GM12878 (cell line): ENCODE measurements around the gene RASSF4. TPM values are rescaled to one million over a fixed set of nuclear protein-coding genes. Genes with fewer than 3 reads are reported as not detected.

Source experiments
- ATAC-seq: fragments of 200-7000 bp; cut with Tn5 transposase; 3 replicates; pipeline ENCODE4 v1.9.1; 2020; ENCODE audit warnings: mild to moderate bottlenecking, moderate library complexity
- BruUV-seq: library from RNA; stranded (reverse); fragments of 400-500 nt; replicated peaks from 2 replicates; lab custom pipeline; 2021; lab: Mats Ljungman, UMichigan
- CTCF ChIA-PET: fragments of 300-600 bp; sonication (Branson Sonifier 250); formaldehyde crosslinking; extraction: SDS; loops from one replicate; lab custom pipeline; 2021; ENCODE audit warnings: inconsistent platforms; lab: Yijun Ruan, JAX
- POLR2A ChIA-PET: fragments of 350-600 bp; formaldehyde crosslinking; extraction: SDS; loops from one replicate; lab custom pipeline; 2021; ENCODE audit warnings: inconsistent platforms; lab: Charles Lee
- RAD21 ChIA-PET: fragments of 300-600 bp; sonication (Branson Sonifier 250); formaldehyde crosslinking; loops from one replicate; lab custom pipeline; 2023; ENCODE audit warnings: antibody characterized with exemption; ENCODE audit not compliant: unreplicated experiment; lab: Charles Lee
- SMC1A ChIA-PET: fragments of 300-600 bp; sonication (Branson Sonifier 250); formaldehyde crosslinking; loops from one replicate; lab custom pipeline; 2023; ENCODE audit not compliant: unreplicated experiment, uncharacterized antibody; lab: Charles Lee
- DNase-seq: peaks from one replicate; pipeline ENCODE4 v3.0.0-alpha.2; 2011; ENCODE audit warnings: low read depth, low spot score
- FAIRE-seq: peaks from 3 replicates; lab custom pipeline; 2011; peaks lifted over from hg19 to GRCh38; lab: Jason Lieb, UNC
- H2AFZ ChIP-seq: 2 replicates; pipeline ENCODE4 v1.6.0; 2011; ENCODE audit warnings: low read depth, low read length, control low read depth; ENCODE audit not compliant: control insufficient read depth
- H3K27ac ChIP-seq: 2 replicates; pipeline ENCODE4 v1.5.1; 2011; ENCODE audit warnings: control low read depth; ENCODE audit not compliant: control insufficient read depth, insufficient read depth
- H3K27me3 ChIP-seq, 2 experiments: replicated peaks in 1 of 2; 2 replicates each; pipeline versions ENCODE4 v1.6.0 to v1.6.1; 2011; ENCODE audit warnings: low read length in 1 of 2; ENCODE audit not compliant: control insufficient read depth in 2 of 2, insufficient read depth in 2 of 2
- H3K36me3 ChIP-seq, 2 experiments: 2 replicates each; pipeline ENCODE4 v1.5.1; 2011; ENCODE audit warnings: low read length in 1 of 2; ENCODE audit not compliant: control insufficient read depth in 2 of 2, insufficient read depth in 2 of 2
- H3K4me1 ChIP-seq: 2 replicates; pipeline ENCODE4 v1.6.1; 2011; ENCODE audit warnings: mild to moderate bottlenecking, low read length, moderate library complexity, mixed read lengths; ENCODE audit not compliant: control insufficient read depth, insufficient read depth
- H3K4me2 ChIP-seq: 2 replicates; pipeline ENCODE4 v1.6.0; 2011; ENCODE audit warnings: control low read depth; ENCODE audit not compliant: control insufficient read depth, insufficient read depth
- H3K4me3 ChIP-seq: fragments of 200-600 bp; sonication (generic); 2 replicates; pipeline ENCODE4 v1.5.1; 2016
- H3K79me2 ChIP-seq: 2 replicates; pipeline ENCODE4 v1.6.0; 2011; ENCODE audit warnings: low read length; ENCODE audit not compliant: control insufficient read depth, insufficient read depth
- H3K9ac ChIP-seq: 2 replicates; pipeline ENCODE4 v1.8.0; 2011; ENCODE audit warnings: low read length, control low read depth, mixed read lengths; ENCODE audit not compliant: control insufficient read depth, insufficient read depth
- H3K9me3 ChIP-seq: replicated peaks from 3 replicates; pipeline ENCODE4 v1.5.1; 2011; ENCODE audit warnings: mild to moderate bottlenecking, low read length; ENCODE audit not compliant: control insufficient read depth, insufficient read depth
- H4K20me1 ChIP-seq: 2 replicates; pipeline ENCODE4 v1.6.0; 2011; ENCODE audit not compliant: control insufficient read depth, insufficient read depth
- BCLAF1 ChIP-seq: fragments of 450-650 bp; IDR thresholded peaks from 2 replicates; pipeline ENCODE4 v1.6.1; 2017; ENCODE audit warnings: antibody characterized with exemption, mild to moderate bottlenecking, moderate library complexity
- ELK1 ChIP-seq: IDR thresholded peaks from 2 replicates; pipeline ENCODE4 v1.6.1; 2012; ENCODE audit warnings: low read depth, low read length, improper control_type of control experiment
- MYB ChIP-seq: fragments of 150-350 bp; IDR thresholded peaks from 2 replicates; pipeline ENCODE4 v1.6.1; 2014; ENCODE audit warnings: mild to moderate bottlenecking, low read depth, low read length, borderline replicate concordance
- PAX5 ChIP-seq: IDR thresholded peaks from 2 replicates; pipeline ENCODE4 v1.6.1; 2011; ENCODE audit warnings: low read depth, low read length, borderline replicate concordance
- POLR2AphosphoS5 ChIP-seq: IDR thresholded peaks from 2 replicates; pipeline ENCODE4 v1.6.1; 2011; ENCODE audit warnings: mild to moderate bottlenecking, low read length, inconsistent platforms
- RB1 ChIP-seq: fragments of 450-650 bp; formaldehyde crosslinking; IDR thresholded peaks from 2 replicates; pipeline ENCODE4 v1.6.1; 2017; ENCODE audit warnings: mild to moderate bottlenecking, borderline replicate concordance
- SRF ChIP-seq, 2 experiments: IDR thresholded peaks; 2 replicates each; pipeline ENCODE4 v1.6.1; 2011; ENCODE audit warnings: low read depth in 2 of 2, low read length in 2 of 2, mild to moderate bottlenecking in 1 of 2, moderate library complexity in 1 of 2
- SUPT20H ChIP-seq: IDR thresholded peaks from 2 replicates; pipeline ENCODE4 v1.6.1; 2011; ENCODE audit warnings: low read depth, mild to moderate bottlenecking, low read length, moderate library complexity, borderline replicate concordance; ENCODE audit not compliant: control insufficient read depth
- WGBS: methylation state at CpG from one replicate; pipeline ENCODE4 v1.1.6; 2016; ENCODE audit warnings: low lambda C conversion rate; ENCODE audit not compliant: insufficient replicate concordance, insufficient coverage; ENCODE audit errors: missing lambda C conversion rate; 5-methylcytosine and 5-hydroxymethylcytosine counted together
- in situ Hi-C: fragments of 300-500 bp; cut with MboI; formaldehyde crosslinking; loops from 9 replicates; pipeline ENCODE4 v1.14.3; 2018; ENCODE audit warnings: mixed read lengths
- intact Hi-C: fragments of 100-400 bp; cut with micrococcal nuclease; formaldehyde crosslinking; loops from one replicate; pipeline ENCODE4 v1.14.2; 2022; ENCODE audit not compliant: unreplicated experiment
- polyA plus RNA-seq, 11 experiments: library from polyadenylated mRNA; depleted of rRNA in 4 of 11; unstranded in 6 of 11; stranded (reverse) in 5 of 11; fragments of >200 nt; fragmentation: Nextera tagmentation in 4 of 11; fragmentation: Illumina TruSeq in 1 of 11; extraction: Ambion mirVana in 4 of 11; extraction: Trizol in 1 of 11; gene quantifications; 1 replicate in 1 of 11; 2 replicates in 10 of 11; pipeline versions ENCODE4 v1.2.1 to v1.2.3, GENCODE V29; 2011 to 2016; ENCODE audit warnings: inconsistent platforms in 2 of 11, missing spikeins in 2 of 11, low read depth in 1 of 11
- total RNA-seq, 4 experiments: library from RNA; depleted of rRNA in 3 of 4; stranded (reverse); fragments of >200 nt in 3 of 4; fragmentation: Illumina TruSeq in 1 of 4; extraction: Trizol in 1 of 4; gene quantifications; 2 replicates each; pipeline versions ENCODE4 v1.2.1 to v1.2.3, GENCODE V29; 2013 to 2021

RASSF4 gene
- total and polyA plus RNA-seq, 10 of the 15 experiments (the other 5 are each of a cell fraction or from before 2014, with no cell fraction given): 3.7 to 71.1 (median 16.8) TPM

- in situ Hi-C loops (loop anchor here (10.0 to 25.0 kb wide), 2 partner anchors 1563 to 1805 kb away; partner anchors contain the start of gene HNRNPF), intact Hi-C loops (loop anchor here (2.0 to 10.0 kb wide), 3 partner anchors 21 to 1823 kb away; partner anchors contain the start of gene ALOX5)
- no TSS peak for BruUV-seq
- peaks cover 0 to 8% of the 10 kb centered on the region in 2 experiments; a peak in 2 of 4 replicates for H3K36me3 ChIP-seq
- ATAC-seq (peak; percentile 2; the same call in 1 of the 3 replicates), DNase-seq (no peak), FAIRE-seq (no peak)
- H3K79me2 ChIP-seq: peaks cover 14% of the 10 kb centered on the region
- ChIA-PET POLR2A (interaction anchor here (0.5 to 14.0 kb wide), 7 partner anchors 9 to 1563 kb away, joined by 3 to 174 read pairs (median 3); partner anchors contain the start of genes DEPP1 and ZNF22), RAD21 (interaction anchor here (1.3 to 9.2 kb wide), 5 partner anchors 8 to 34 kb away, joined by 4 to 124 read pairs (median 34); partner anchors contain the start of genes DEPP1 and RASSF4), SMC1A (interaction anchor here (0.7 to 9.3 kb wide), 10 partner anchors 9 to 1366 kb away, joined by 3 to 147 read pairs (median 8); partner anchors contain the start of gene DEPP1), CTCF (interaction anchor here (0.6 to 9.1 kb wide), 7 partner anchors 8 to 115 kb away, joined by 3 to 116 read pairs (median 5); partner anchors contain the start of gene ZNF22)
- peak overlapping the region; percentile 52 for H3K9ac ChIP-seq
- no peaks in the 10 kb centered on the region for H4K20me1 ChIP-seq
- H3K27me3 ChIP-seq: no peaks in the 10 kb centered on the region
- H3K4me2 ChIP-seq: peak overlapping the region; percentile 45
- H3K4me3 ChIP-seq: peak overlapping the region; percentile 7; the same call in 1 of the 2 replicates
- 43% methylated on average over 4 of the region's 4 CpGs for whole genome bisulfite sequencing
- TF ChIP-seq BCLAF1: no peak
- TF ChIP-seq RB1: no peak
- no peak for TF ChIP-seq POLR2AphosphoS5
- no peak for TF ChIP-seq SUPT20H
- TF ChIP-seq MYB: no peak
- TF ChIP-seq SRF (IDR thresholded peaks at IDR 0.05; ENCODE audit: low read depth in 2 of 2, low read length in 2 of 2): peak in 1 of 2 experiments; percentile 30; a peak in 1 of 4 replicates
- peak; percentile 31; the same call in 1 of the 2 replicates for TF ChIP-seq ELK1
- no peak for TF ChIP-seq PAX5
- no peaks in the 10 kb centered on the region for H3K9me3 ChIP-seq
- H2AFZ ChIP-seq: peak overlapping the region; percentile 43
- peaks cover 67% of the 10 kb centered on the region for H3K4me1 ChIP-seq
- peak overlapping the region; percentile 85 for H3K27ac ChIP-seq
Measured at GRCh38 chr10:44967616-44968015, 8.0 kb downstream of the RASSF4 start.
